Ishikawa (cell line): ENCODE results near the gene FAAP24.

ENCODE experiments used
- CEBPB ChIP-seq: IDR thresholded peaks from 2 replicates; pipeline ENCODE4 v1.6.1; 2012
- CREB1 ChIP-seq: IDR thresholded peaks from 2 replicates; pipeline ENCODE4 v1.6.1; 2012; ENCODE audit warnings: low read depth
- EGR1 ChIP-seq: IDR thresholded peaks from 2 replicates; pipeline ENCODE4 v1.6.1; 2012
- EP300 ChIP-seq: IDR thresholded peaks from 2 replicates; pipeline ENCODE4 v1.6.1; 2012; ENCODE audit warnings: borderline replicate concordance
- FOXM1 ChIP-seq: IDR thresholded peaks from 2 replicates; pipeline ENCODE4 v1.6.1; 2012; ENCODE audit warnings: low read depth, borderline replicate concordance
- MAX ChIP-seq: IDR thresholded peaks from 2 replicates; pipeline ENCODE4 v1.6.1; 2012
- NFIC ChIP-seq: IDR thresholded peaks from 2 replicates; pipeline ENCODE4 v1.6.1; 2012
- RAD21 ChIP-seq: IDR thresholded peaks from 2 replicates; pipeline ENCODE4 v1.6.1; 2012; ENCODE audit warnings: low read depth
- REST ChIP-seq: IDR thresholded peaks from 2 replicates; pipeline ENCODE4 v1.6.1; 2012; ENCODE audit warnings: low read depth, mild to moderate bottlenecking
- TAF1 ChIP-seq: IDR thresholded peaks from 2 replicates; pipeline ENCODE4 v1.6.1; 2012; ENCODE audit warnings: low read depth, mild to moderate bottlenecking
- TCF12 ChIP-seq: IDR thresholded peaks from 2 replicates; pipeline ENCODE4 v1.6.1; 2012; ENCODE audit warnings: low read depth
- TEAD4 ChIP-seq: IDR thresholded peaks from 2 replicates; pipeline ENCODE4 v1.6.1; 2012
- USF1 ChIP-seq: IDR thresholded peaks from 2 replicates; pipeline ENCODE4 v1.6.1; 2012
- YY1 ChIP-seq: IDR thresholded peaks from 2 replicates; pipeline ENCODE4 v1.6.1; 2012; ENCODE audit warnings: low read depth
- ZBTB7A ChIP-seq: IDR thresholded peaks from 2 replicates; pipeline ENCODE4 v1.6.1; 2012; ENCODE audit warnings: low read depth

FAAP24 gene

GRCh38 chr19:32998722-32999121 lies 26.7 kb downstream of the FAAP24 start:
- no peak for TF ChIP-seq TCF12
- TF ChIP-seq EP300 = no peak
- no peak for TF ChIP-seq RAD21
- no peak for TF ChIP-seq REST
- TF ChIP-seq TAF1 = no peak
- no peak for TF ChIP-seq ZBTB7A
- no peak for TF ChIP-seq CREB1
- TF ChIP-seq MAX = no peak
- TF ChIP-seq USF1 = no peak

GRCh38 chr19:33000510-33000909 lies 28.5 kb downstream of the FAAP24 start:
- TF ChIP-seq CEBPB = no peak
- no peak for TF ChIP-seq CREB1
- no peak for TF ChIP-seq MAX
- no peak for TF ChIP-seq TCF12
- TF ChIP-seq USF1 = no peak

GRCh38 chr19:33000910-33001309 lies 28.9 kb downstream of the FAAP24 start:
- TF ChIP-seq CEBPB (no peak), FOXM1 (no peak), RAD21 (no peak), CREB1 (no peak), NFIC (no peak)

- TF ChIP-seq NFIC (peak; percentile 91), TCF12 (peak; percentile 52; the same call in 1 of the 2 replicates)
These were observed 30.3 kb downstream of the FAAP24 start for GRCh38 chr19:33002126-33002865.

GRCh38 chr19:33003424-33004024 lies 31.5 kb downstream of the FAAP24 start:
- TF ChIP-seq NFIC = peak; percentile 62
- TF ChIP-seq TCF12 = 0 out of 2 replicates have a peak, but pooled peaks have one; percentile 47
- TF ChIP-seq EP300 = peak; percentile 21; the same call in 1 of the 2 replicates

GRCh38 chr19:33005440-33005839 lies 33.4 kb downstream of the FAAP24 start:
- TF ChIP-seq EP300 (peak; percentile 84), USF1 (no peak), FOXM1 (peak; percentile 69), RAD21 (peak; percentile 27; the same call in 1 of the 2 replicates), TEAD4 (peak; percentile 74), NFIC (peak; percentile 80), YY1 (peak; percentile 44; the same call in 1 of the 2 replicates), CEBPB (peak; percentile 59), MAX (no peak), CREB1 (no peak), EGR1 (no peak), ZBTB7A (no peak), REST (no peak), TAF1 (no peak), TCF12 (peak; percentile 90)
